Neutrophil (primary cell): ENCODE data around the gene WWP2.

Experiments used
- H3K27ac ChIP-seq: fragments of 200-600 bp; sonication (generic); 2 replicates; pipeline ENCODE4 v1.5.1; 2016; ENCODE audit warnings: mild to moderate bottlenecking, moderate library complexity
- H3K27me3 ChIP-seq: fragments of 200-600 bp; sonication (generic); 2 replicates; pipeline ENCODE4 v1.6.0; 2016; ENCODE audit warnings: mild to moderate bottlenecking
- H3K36me3 ChIP-seq: fragments of 200-600 bp; sonication (generic); 2 replicates; pipeline ENCODE4 v1.5.1; 2017
- H3K4me1 ChIP-seq, 2 experiments: fragments of 200-600 bp in 1 of 2; sonication (generic) in 1 of 2; 1 replicate in 1 of 2; 2 replicates in 1 of 2; pipeline versions ENCODE4 v1.5.1 to v1.6.1; 2013 to 2016; ENCODE audit warnings: low read depth in 1 of 2, low read length in 1 of 2, mild to moderate bottlenecking in 1 of 2, moderate library complexity in 1 of 2; ENCODE audit not compliant: control insufficient read depth in 1 of 2, insufficient read depth in 1 of 2
- H3K4me3 ChIP-seq, 2 experiments: fragments of 200-600 bp in 1 of 2; sonication (generic) in 1 of 2; 1 replicate in 1 of 2; 2 replicates in 1 of 2; pipeline ENCODE4 v1.5.1; 2013 to 2016; ENCODE audit warnings: low read depth in 1 of 2, low read length in 1 of 2, mild to moderate bottlenecking in 1 of 2, moderate library complexity in 1 of 2
- H3K9me3 ChIP-seq: fragments of 200-600 bp; sonication (generic); 2 replicates; pipeline ENCODE4 v1.5.1; 2016
- CTCF ChIP-seq: fragments of 200-600 bp; sonication (generic); IDR thresholded peaks from 2 replicates; pipeline ENCODE4 v1.5.1; 2016; ENCODE audit warnings: antibody characterized with exemption

WWP2 gene

DNA sequence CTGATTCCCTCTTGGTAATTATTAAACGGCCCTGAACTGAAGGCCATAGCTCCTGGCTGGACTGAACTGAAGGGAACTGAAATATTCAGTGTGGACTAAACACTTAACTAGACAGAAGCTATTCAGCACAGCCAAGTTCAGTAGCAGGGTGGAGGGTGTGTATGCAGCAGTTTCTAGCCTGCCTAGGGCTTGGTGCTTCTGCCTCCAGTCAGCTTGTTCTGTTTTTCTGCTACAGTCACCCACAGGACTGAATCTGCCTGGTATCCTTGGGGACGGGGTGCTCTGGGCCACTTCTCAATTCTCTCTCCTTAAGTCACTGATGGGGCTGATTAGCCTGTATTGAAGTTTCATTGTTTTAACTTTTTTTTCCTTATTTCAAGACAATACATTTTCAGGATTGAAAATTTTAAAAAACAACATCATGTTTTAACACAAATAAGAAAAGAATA is 77.1 kb downstream of the WWP2 start:
- no peak overlapping the region for H3K27ac ChIP-seq
- H3K36me3 ChIP-seq = peaks cover 62% of the 10 kb centered on the region
- TF ChIP-seq CTCF = no peak
- H3K4me1 ChIP-seq = peaks cover 7 to 8% of the 10 kb centered on the region in 2 experiments
- H3K4me3 ChIP-seq = no peak overlapping the region
- no peaks in the 10 kb centered on the region for H3K9me3 ChIP-seq
- no peaks in the 10 kb centered on the region for H3K27me3 ChIP-seq

DNA sequence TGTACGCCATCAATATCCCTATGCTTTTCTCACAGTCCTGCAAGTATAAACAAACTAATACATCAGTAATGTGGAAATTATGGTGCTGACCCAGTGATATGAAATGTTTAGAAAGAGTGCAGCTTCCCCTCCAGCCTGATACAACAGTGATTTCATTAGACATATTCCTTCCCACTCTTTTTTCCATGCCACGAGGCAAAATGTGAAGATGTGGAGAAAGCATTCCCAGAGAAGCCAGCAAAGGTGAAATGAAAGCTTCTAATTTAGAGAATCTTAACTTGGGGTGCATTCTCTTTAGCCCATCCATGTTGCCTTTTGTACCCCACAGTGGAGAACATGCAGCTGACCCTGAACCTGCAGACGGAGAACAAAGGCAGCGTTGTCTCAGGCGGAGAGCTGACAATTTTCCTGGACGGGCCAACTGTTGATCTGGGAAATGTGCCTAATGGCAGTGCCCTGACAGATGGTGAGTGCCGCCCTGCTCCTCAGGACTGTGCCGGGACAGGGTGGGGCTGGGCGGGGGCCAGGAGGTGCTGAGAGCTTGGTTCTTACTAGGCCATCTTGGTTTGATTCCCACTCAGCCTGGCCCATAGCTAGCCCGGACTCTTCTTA is 77.8 kb downstream of the WWP2 start:
- peaks cover 69% of the 10 kb centered on the region for H3K36me3 ChIP-seq
- no peak for TF ChIP-seq CTCF
- H3K4me1 ChIP-seq = peaks cover 2% of the 10 kb centered on the region in 2 experiments
- no peaks in the 10 kb centered on the region for H3K27me3 ChIP-seq
- H3K27ac ChIP-seq = no peak overlapping the region
- H3K9me3 ChIP-seq = no peaks in the 10 kb centered on the region
- H3K4me3 ChIP-seq = no peak overlapping the region

- Histone ChIP-seq H3K27ac (no peak overlapping the region), H3K9me3 (no peaks in the 10 kb centered on the region), H3K36me3 (peaks cover 75% of the 10 kb centered on the region), H3K4me3 (no peak overlapping the region), H3K27me3 (no peaks in the 10 kb centered on the region), H3K4me1 (no peaks in the 10 kb centered on the region)
- no peak for TF ChIP-seq CTCF
Observed at GRCh38 chr16:69840975-69841374, 78.8 kb downstream of the WWP2 start.

DNA sequence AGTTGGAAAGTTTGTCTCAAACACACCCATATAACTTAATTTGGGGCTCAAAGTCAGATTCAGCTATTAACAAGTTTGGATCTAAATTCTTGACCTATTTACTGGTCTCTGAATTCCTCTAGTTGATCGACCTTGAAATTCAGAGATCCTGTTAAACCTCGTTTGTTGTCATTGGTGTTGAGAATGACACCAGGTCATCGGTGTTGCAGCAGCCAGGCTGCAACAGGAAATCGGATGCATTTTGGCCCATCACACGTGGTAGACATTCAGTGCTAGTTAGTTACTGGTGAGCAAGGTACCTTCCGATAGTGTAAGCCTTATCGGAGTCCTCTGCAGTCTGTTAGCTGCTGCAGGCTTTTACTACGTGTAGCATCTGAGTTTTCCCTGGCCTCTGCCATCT is 82.3 kb downstream of the WWP2 start:
- TF ChIP-seq CTCF = no peak
- no peak overlapping the region for H3K27ac ChIP-seq
- H3K4me1 ChIP-seq = no peaks in the 10 kb centered on the region
- H3K36me3 ChIP-seq = peaks cover 85% of the 10 kb centered on the region
- no peak overlapping the region for H3K4me3 ChIP-seq
- no peaks in the 10 kb centered on the region for H3K27me3 ChIP-seq
- H3K9me3 ChIP-seq = no peaks in the 10 kb centered on the region

DNA sequence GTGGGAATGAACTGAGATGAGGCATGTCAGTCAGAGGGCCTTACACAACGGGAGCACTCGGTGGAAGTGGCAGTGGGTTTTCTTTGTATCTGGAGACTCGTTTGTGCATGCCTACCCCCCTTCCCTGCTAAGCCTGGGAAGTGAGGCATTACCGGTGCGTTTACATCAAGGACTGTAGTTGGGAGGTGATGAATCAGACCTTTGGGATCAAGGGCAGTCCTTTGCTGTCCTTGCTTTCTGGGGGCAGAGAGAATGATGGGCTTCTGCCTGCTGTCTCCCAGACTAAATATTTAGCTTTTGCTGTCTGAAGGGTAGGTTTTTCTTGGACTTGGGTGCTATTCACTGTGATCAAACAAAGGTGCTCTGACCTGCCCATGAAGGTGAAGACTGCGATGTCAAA is 83.0 kb downstream of the WWP2 start:
- H3K27ac ChIP-seq = no peak overlapping the region
- TF ChIP-seq CTCF = no peak
- H3K4me1 ChIP-seq = no peaks in the 10 kb centered on the region
- peaks cover 84% of the 10 kb centered on the region for H3K36me3 ChIP-seq
- no peak overlapping the region for H3K4me3 ChIP-seq
- no peaks in the 10 kb centered on the region for H3K9me3 ChIP-seq
- no peaks in the 10 kb centered on the region for H3K27me3 ChIP-seq

GRCh38 chr16:69847643-69848042 is 85.5 kb downstream of the WWP2 start:
- TF ChIP-seq CTCF = no peak
- no peaks in the 10 kb centered on the region for H3K9me3 ChIP-seq

More at GRCh38 chr16:69847643-69848042, 85.5 kb downstream of the WWP2 start:
- H3K4me3 ChIP-seq = no peak overlapping the region
- no peaks in the 10 kb centered on the region for H3K27me3 ChIP-seq
- H3K27ac ChIP-seq = no peak overlapping the region
- peaks cover 75% of the 10 kb centered on the region for H3K36me3 ChIP-seq
- H3K4me1 ChIP-seq = no peaks in the 10 kb centered on the region
